Measurements from ENCODE around the gene GPD2.

Gene GPD2

DNA sequence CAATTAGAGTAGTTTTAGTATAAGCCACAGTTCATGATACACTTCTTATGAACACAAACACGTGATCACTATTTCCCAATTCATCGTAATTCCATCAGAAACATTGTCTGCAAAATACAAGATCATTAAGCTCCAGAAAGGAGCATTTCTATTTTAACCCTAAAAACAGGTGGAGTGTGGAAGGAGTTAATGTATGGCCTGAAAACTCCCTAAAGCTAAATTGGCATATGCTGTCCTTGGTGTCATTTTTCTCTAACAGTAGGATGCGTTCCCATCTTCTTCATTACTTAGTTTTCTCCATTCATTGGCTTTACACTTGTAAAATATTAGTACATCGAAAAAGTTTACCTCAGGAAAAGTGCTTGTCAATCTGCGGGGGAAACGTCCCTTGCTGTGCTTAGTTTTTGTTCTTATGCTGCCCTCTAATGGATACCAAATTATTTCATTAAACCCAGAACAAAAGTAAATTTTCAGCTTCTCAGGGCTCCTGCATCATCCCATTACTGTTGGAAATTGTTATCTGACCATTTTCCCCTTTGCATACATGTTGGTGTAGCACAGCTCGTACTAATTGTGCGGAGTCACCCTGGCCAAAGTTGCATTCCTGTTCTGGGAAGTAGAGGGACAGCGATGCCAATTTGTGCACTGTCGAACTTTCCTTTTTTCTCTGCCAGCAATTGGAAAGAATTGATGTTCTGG lies 153.4 kb downstream of the GPD2 start:
- DNase-seq (ENCODE audit: low read depth), result peak; percentile 58
- no peak overlapping the region for H3K4me3 ChIP-seq (ENCODE audit: low read depth, low read length)
- TF ChIP-seq POLR2A (IDR thresholded peaks at IDR 0.05; ENCODE audit: extremely low read depth, insufficient read length) (no peak), MYC (IDR thresholded peaks at IDR 0.05; ENCODE audit: low read depth, low read length) (no peak)
- TF ChIP-seq, protein P1, sequence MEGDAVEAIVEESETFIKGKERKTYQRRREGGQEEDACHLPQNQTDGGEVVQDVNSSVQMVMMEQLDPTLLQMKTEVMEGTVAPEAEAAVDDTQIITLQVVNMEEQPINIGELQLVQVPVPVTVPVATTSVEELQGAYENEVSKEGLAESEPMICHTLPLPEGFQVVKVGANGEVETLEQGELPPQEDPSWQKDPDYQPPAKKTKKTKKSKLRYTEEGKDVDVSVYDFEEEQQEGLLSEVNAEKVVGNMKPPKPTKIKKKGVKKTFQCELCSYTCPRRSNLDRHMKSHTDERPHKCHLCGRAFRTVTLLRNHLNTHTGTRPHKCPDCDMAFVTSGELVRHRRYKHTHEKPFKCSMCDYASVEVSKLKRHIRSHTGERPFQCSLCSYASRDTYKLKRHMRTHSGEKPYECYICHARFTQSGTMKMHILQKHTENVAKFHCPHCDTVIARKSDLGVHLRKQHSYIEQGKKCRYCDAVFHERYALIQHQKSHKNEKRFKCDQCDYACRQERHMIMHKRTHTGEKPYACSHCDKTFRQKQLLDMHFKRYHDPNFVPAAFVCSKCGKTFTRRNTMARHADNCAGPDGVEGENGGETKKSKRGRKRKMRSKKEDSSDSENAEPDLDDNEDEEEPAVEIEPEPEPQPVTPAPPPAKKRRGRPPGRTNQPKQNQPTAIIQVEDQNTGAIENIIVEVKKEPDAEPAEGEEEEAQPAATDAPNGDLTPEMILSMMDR (IDR thresholded peaks at IDR 0.05; ENCODE audit: low read depth, low read length), result peak; percentile 28
- TF ChIP-seq, protein P2, sequence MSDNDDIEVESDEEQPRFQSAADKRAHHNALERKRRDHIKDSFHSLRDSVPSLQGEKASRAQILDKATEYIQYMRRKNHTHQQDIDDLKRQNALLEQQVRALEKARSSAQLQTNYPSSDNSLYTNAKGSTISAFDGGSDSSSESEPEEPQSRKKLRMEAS (IDR thresholded peaks at IDR 0.05; ENCODE audit: low read depth, low read length), result no peak

DNA sequence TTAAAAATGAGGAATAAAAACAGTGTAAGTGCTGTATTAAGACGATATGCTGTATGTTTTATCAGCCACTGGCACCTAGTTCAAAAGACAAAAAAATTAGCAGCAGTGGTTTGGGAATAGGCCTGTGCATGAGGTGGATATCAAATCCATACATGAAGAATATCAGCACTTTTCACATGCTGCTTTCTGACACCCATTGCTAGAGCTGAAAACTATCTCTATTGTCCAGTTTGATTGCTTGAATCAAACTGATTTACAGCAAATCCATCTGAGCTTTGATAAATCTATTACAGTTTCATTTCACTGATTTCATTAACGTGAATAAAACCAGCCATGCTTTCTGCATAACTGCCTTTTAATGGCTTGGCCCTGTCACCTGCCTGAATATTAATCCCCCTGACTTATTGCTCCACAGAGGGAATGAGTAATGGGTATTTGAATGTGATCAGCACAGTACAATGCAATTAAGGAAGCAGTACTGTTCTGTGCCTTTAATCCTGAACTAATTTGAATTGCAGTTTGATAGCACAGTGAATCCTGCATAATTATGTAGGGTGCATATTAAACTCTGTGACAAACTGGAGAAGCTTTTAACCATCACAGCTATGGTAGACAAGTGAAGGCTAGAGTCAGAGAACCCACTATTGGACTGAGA lies 154.0 kb downstream of the GPD2 start:
- no peak for DNase-seq (ENCODE audit: low read depth)

DNA sequence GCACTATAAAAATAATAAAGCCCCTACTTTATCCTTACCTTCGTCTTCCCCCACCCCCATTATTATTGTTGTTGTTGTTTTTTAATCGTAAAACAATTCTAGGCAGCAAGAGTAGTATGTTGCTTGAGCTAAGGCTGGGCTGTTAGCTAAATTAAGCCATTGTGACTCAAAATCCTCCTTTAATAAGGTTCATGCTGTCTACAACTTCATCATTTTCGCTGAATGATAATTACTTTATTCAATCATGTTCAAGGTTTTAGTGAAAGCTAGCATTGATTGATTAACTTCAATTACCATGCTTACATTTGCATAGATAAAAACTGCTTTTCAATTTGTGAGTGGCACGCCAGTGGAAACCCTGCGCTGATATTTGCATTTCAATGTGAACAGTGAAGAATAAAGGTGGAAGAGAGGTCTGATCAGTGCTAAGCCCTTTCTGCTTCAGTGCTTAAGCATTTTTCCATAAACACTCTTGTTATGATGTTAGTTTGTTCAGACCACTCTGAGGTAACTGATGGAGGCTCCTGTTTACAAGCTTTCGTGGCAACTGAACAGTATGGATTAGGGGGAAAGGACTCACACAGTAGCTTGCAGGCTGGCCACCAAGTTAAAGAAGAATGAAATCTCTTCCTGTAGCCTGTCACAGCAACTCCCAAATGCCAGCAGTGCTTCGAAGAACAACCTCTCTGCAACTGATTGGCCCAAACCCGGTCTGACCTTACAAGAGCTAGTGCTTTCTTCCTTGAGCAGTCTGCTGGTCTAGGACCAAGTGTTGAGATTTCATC lies 156.8 kb downstream of the GPD2 start:
- DNase-seq (ENCODE audit: low read depth), result no peak
- TF ChIP-seq, protein P2 (IDR thresholded peaks at IDR 0.05; ENCODE audit: low read depth, low read length), result no peak
- no peak for TF ChIP-seq MYC (IDR thresholded peaks at IDR 0.05; ENCODE audit: low read depth, low read length)
- TF ChIP-seq, protein P1 (IDR thresholded peaks at IDR 0.05; ENCODE audit: low read depth, low read length), result no peak
- TF ChIP-seq POLR2A (IDR thresholded peaks at IDR 0.05; ENCODE audit: extremely low read depth, insufficient read length), result no peak
- H3K4me3 ChIP-seq (ENCODE audit: low read depth, low read length), result no peak overlapping the region

More for the DNA sequence above, 154.0 kb downstream of the GPD2 start:
- H3K4me3 ChIP-seq (ENCODE audit: low read depth, low read length), result no peak overlapping the region
- TF ChIP-seq, protein P2 (IDR thresholded peaks at IDR 0.05; ENCODE audit: low read depth, low read length), result no peak
- TF ChIP-seq POLR2A (IDR thresholded peaks at IDR 0.05; ENCODE audit: extremely low read depth, insufficient read length) (no peak), MYC (IDR thresholded peaks at IDR 0.05; ENCODE audit: low read depth, low read length) (no peak)
- TF ChIP-seq, protein P1 (IDR thresholded peaks at IDR 0.05; ENCODE audit: low read depth, low read length), result no peak

DNA sequence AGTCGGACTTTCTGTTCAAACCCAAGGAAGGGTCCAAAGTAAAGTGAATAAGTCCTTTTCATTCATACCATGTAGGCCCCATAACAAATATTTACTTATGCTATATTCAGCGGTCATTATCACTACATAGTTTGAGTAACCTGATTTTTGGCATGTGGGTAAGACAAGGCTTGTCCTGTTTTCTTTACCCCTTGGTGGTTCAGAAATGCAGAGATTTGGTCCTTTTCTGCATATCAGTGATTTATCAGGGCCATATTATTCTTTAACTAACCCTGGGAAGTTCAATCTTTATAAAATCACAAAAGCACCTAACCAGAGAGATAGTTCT lies 157.4 kb downstream of the GPD2 start:
- TF ChIP-seq, protein P1 (IDR thresholded peaks at IDR 0.05; ENCODE audit: low read depth, low read length), result no peak
- TF ChIP-seq MYC (IDR thresholded peaks at IDR 0.05; ENCODE audit: low read depth, low read length) (no peak), POLR2A (IDR thresholded peaks at IDR 0.05; ENCODE audit: extremely low read depth, insufficient read length) (no peak)
- TF ChIP-seq, protein P2 (IDR thresholded peaks at IDR 0.05; ENCODE audit: low read depth, low read length), result no peak
- DNase-seq (ENCODE audit: low read depth), result no peak
- H3K4me3 ChIP-seq (ENCODE audit: low read depth, low read length), result no peak overlapping the region

DNA sequence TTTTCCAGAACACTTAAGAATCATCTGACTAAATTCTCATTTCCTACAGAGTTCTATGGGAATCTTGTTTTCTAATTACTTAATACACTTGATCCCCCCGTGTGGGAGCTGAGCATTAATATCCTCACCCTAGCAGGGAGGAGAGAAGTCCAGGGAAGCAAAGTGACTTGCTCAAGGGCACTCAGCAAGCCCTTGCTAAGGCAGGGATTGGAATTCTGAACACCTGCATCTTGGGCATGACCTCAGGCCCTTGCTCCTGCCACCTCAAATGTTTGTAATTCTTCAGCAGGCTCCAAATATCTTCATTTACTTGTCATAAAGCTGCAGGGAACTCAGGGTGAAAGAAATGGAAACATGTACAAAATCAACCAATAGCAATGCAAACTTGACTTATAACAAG lies 162.4 kb downstream of the GPD2 start:
- DNase-seq (ENCODE audit: low read depth), result no peak
- TF ChIP-seq, protein P1 (IDR thresholded peaks at IDR 0.05; ENCODE audit: low read depth, low read length), result no peak
- TF ChIP-seq POLR2A (IDR thresholded peaks at IDR 0.05; ENCODE audit: extremely low read depth, insufficient read length), result no peak
- no peak for TF ChIP-seq MYC (IDR thresholded peaks at IDR 0.05; ENCODE audit: low read depth, low read length)
- TF ChIP-seq, protein P2 (IDR thresholded peaks at IDR 0.05; ENCODE audit: low read depth, low read length), result no peak
- no peak overlapping the region for H3K4me3 ChIP-seq (ENCODE audit: low read depth, low read length)
